GM18873 (cell line): ENCODE measurements around the gene RIN3.

Source experiments
- ATAC-seq: cut with Tn5 transposase; IDR thresholded peaks from one replicate; pipeline ENCODE4 v1.9.1; 2021; ENCODE audit warnings: mild to moderate bottlenecking, moderate library complexity, moderate number of reproducible peaks; ENCODE audit not compliant: unreplicated experiment, low FRiP score

Gene RIN3

GRCh38 chr14:92655419-92656201 lies 142.0 kb downstream of the RIN3 start:
- ATAC-seq: no peak

- no peak for ATAC-seq
These were observed 142.9 kb downstream of the RIN3 start for GRCh38 chr14:92656306-92657081.

- ATAC-seq: no peak
These were observed 144.0 kb downstream of the RIN3 start for GRCh38 chr14:92657457-92658142.

- ATAC-seq: no peak
These were observed 144.6 kb downstream of the RIN3 start for GRCh38 chr14:92658160-92658559.

GRCh38 chr14:92658684-92659083 lies 145.1 kb downstream of the RIN3 start:
- no peak for ATAC-seq

GRCh38 chr14:92659765-92660561 lies 146.4 kb downstream of the RIN3 start:
- ATAC-seq: no peak

- ATAC-seq: no peak
These were observed 147.0 kb downstream of the RIN3 start for GRCh38 chr14:92660571-92660970.

- ATAC-seq: no peak
These were observed 149.5 kb downstream of the RIN3 start for GRCh38 chr14:92663049-92663448.

GRCh38 chr14:92665661-92666110 lies 152.1 kb downstream of the RIN3 start:
- ATAC-seq: no peak

- ATAC-seq: no peak
These were observed 152.7 kb downstream of the RIN3 start for GRCh38 chr14:92666251-92666650.

GRCh38 chr14:92668276-92668973 lies 154.8 kb downstream of the RIN3 start:
- no peak for ATAC-seq

- ATAC-seq: no peak
These were observed 156.6 kb downstream of the RIN3 start for GRCh38 chr14:92670160-92670559.

GRCh38 chr14:92670643-92671366 lies 157.2 kb downstream of the RIN3 start:
- ATAC-seq: no peak

- ATAC-seq: no peak
These were observed 160.1 kb downstream of the RIN3 start for GRCh38 chr14:92673601-92674150.

GRCh38 chr14:92675421-92675820 lies 161.8 kb downstream of the RIN3 start:
- ATAC-seq: no peak

- ATAC-seq: no peak
These were observed 162.4 kb downstream of the RIN3 start for GRCh38 chr14:92675976-92676375.

- ATAC-seq: no peak
These were observed 163.0 kb downstream of the RIN3 start for GRCh38 chr14:92676403-92677086.

GRCh38 chr14:92677087-92677668 lies 163.6 kb downstream of the RIN3 start:
- ATAC-seq: peak; percentile 82
